GM12891 (cell line): ENCODE results near the gene COMMD10.

ENCODE experiments used
- PAX5 ChIP-seq: IDR thresholded peaks from 2 replicates; pipeline ENCODE4 v1.6.1; 2011; ENCODE audit warnings: low read length, moderate library complexity, mild to moderate bottlenecking; ENCODE audit not compliant: insufficient read depth, severe bottlenecking
- POLR2A ChIP-seq: IDR thresholded peaks from 2 replicates; pipeline ENCODE4 v1.6.1; 2011; ENCODE audit warnings: low read depth, low read length, control low read depth
- POLR2AphosphoS5 ChIP-seq: IDR thresholded peaks from 2 replicates; pipeline ENCODE4 v1.6.1; 2011; ENCODE audit warnings: low read depth, low read length, control low read depth
- POU2F2 ChIP-seq: IDR thresholded peaks from 2 replicates; pipeline ENCODE4 v1.6.1; 2011; ENCODE audit warnings: low read depth, mild to moderate bottlenecking, control low read depth, low read length, moderate library complexity
- SPI1 ChIP-seq: IDR thresholded peaks from 2 replicates; pipeline ENCODE4 v1.6.1; 2011; ENCODE audit warnings: low read depth, low read length, control low read depth
- TAF1 ChIP-seq: IDR thresholded peaks from 2 replicates; pipeline ENCODE4 v1.6.1; 2011; ENCODE audit warnings: low read depth, low read length, control low read depth

DNA sequence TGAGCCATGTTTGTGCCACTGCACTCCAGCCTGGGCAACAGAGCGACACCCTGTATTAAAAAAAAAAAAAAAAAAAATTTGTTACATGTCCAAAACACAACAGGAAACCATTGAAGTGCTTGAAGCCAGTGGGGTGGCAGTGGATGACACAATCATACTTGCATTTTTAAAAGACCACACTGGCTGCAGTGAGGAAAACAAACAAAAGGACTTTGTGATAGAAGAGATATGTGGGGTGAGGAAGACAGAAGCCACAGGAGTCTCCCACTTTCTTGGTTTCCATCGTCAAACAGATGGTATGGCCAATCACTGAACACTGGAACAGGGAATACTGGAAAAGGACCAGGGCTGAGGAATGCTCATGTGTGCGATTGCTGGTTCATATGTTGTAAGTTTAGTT is 20.9 kb upstream of the COMMD10 start:
- TF ChIP-seq POLR2A (no peak), TAF1 (no peak), POLR2AphosphoS5 (no peak), POU2F2 (no peak), PAX5 (no peak), SPI1 (no peak)
